HG03457 (cell line): ENCODE data around the gene USP13.
"Not testable (repeated sequence)": the region's sequence is repeated elsewhere in the genome, so short reads cannot be mapped to it uniquely, and the experiment has no call there.

Source experiments
- ATAC-seq: cut with Tn5 transposase; IDR thresholded peaks from one replicate; pipeline ENCODE4 v1.9.1; 2021; ENCODE audit warnings: moderate number of reproducible peaks; ENCODE audit not compliant: unreplicated experiment

The USP13 gene

GRCh38 chr3:179652447-179653095 is at the start of gene USP13:
Gene USP13, plus strand, starts transcription at chr3:179653040. Its CDS starts 186 bp downstream, at chr3:179653226.
- peak; percentile 62 for ATAC-seq

- ATAC-seq, result no peak
These were observed 49.5 kb upstream of the USP13 start for GRCh38 chr3:179603321-179603720.

- no peak for ATAC-seq
These were observed 49.0 kb upstream of the USP13 start for GRCh38 chr3:179603831-179604230.

GRCh38 chr3:179604321-179605078 is 48.3 kb upstream of the USP13 start, which contains the start of the genes MRPL47 and NDUFB5:
Gene MRPL47, minus strand, starts transcription at chr3:179604638. Its CDS starts 14 bp downstream, at chr3:179604624.
Gene NDUFB5, plus strand, starts transcription at chr3:179604794. Its CDS starts 22 bp downstream, at chr3:179604816.
- peak; percentile 93 for ATAC-seq

- ATAC-seq, result no peak
These were observed 46.2 kb upstream of the USP13 start for GRCh38 chr3:179606534-179607085.

GRCh38 chr3:179608931-179609720 is 43.7 kb upstream of the USP13 start:
- ATAC-seq, result peak; percentile 40

- no peak for ATAC-seq
These were observed 42.8 kb upstream of the USP13 start for GRCh38 chr3:179610066-179610465.

GRCh38 chr3:179613807-179614206 is 39.0 kb upstream of the USP13 start:
- ATAC-seq, result no peak

GRCh38 chr3:179615458-179616173 is 37.2 kb upstream of the USP13 start:
- ATAC-seq, result no peak

- no peak for ATAC-seq
These were observed 30.8 kb upstream of the USP13 start for GRCh38 chr3:179622023-179622422.

GRCh38 chr3:179624451-179624850 is 28.4 kb upstream of the USP13 start:
- no peak for ATAC-seq

- ATAC-seq, result no peak
These were observed 21.9 kb upstream of the USP13 start for GRCh38 chr3:179630753-179631451.

GRCh38 chr3:179640469-179640868 is 12.4 kb upstream of the USP13 start:
- ATAC-seq, result no peak

- no peak for ATAC-seq
These were observed 10.0 kb upstream of the USP13 start for GRCh38 chr3:179642871-179643270.

GRCh38 chr3:179643837-179644236 is 9.0 kb upstream of the USP13 start:
- ATAC-seq, result not testable (repeated sequence)

- ATAC-seq, result no peak
These were observed 6.7 kb upstream of the USP13 start for GRCh38 chr3:179646177-179646576.

GRCh38 chr3:179651687-179652446 is 973 bp upstream of the USP13 start:
- no peak for ATAC-seq

- peak; percentile 46 for ATAC-seq
These were observed 407 bp downstream of the USP13 start for GRCh38 chr3:179653096-179653797.
